ENCODE data around the gene SMARCD3. TPM values are rescaled to one million over a fixed set of nuclear protein-coding genes. Genes with fewer than 3 reads are reported as not detected.

Gene SMARCD3
- total RNA-seq, 2 experiments from 2014 or later: 11.8 to 14.8 TPM

DNA sequence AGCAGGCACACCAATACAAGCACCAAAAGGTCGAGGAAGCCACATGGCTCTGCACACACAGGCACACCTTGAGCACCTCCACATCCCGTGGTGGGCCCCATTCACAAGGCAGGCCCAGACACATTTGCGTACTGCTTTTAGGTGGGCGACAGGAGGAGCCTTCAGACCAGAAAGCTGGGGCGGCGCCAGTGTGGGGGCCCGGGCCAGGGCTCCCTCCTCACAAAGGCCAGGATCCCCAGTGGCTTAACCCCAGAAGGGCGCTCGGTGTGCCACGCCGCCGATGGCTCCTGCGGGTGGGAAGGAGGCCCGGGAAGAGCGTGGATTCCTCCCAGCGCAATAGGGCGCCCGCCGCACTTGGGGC, 2.8 kb upstream of the SMARCD3 start:
- peaks cover 85% of the 10 kb centered on the region for H3K27me3 Mint-ChIP-seq
- H3K4me1 Mint-ChIP-seq (ENCODE audit: low read depth): peaks cover 42% of the 10 kb centered on the region
- Histone ChIP-seq H3K36me3 (ENCODE audit: insufficient read depth, low read length) (no peaks in the 10 kb centered on the region), H3K27me3 (ENCODE audit: control insufficient read depth in 1 of 2, insufficient read depth in 2 of 2, low read length in 2 of 2) (peaks cover 45 to 50% of the 10 kb centered on the region in 2 experiments), H3K27ac (ENCODE audit: low read depth in 1 of 2, low read length in 2 of 2) (no peak overlapping the region), H3K4me3 (ENCODE audit: low read length) (no peak overlapping the region), H3K4me1 (ENCODE audit: insufficient read depth, low read length) (peaks cover 32% of the 10 kb centered on the region), H3K9me3 (ENCODE audit: control insufficient read depth in 1 of 2, insufficient read depth in 1 of 2, low read length in 2 of 2) (no peaks in the 10 kb centered on the region)
- H3K9me3 Mint-ChIP-seq: no peaks in the 10 kb centered on the region
- intact Hi-C loops (cut with DNase I, micrococcal nuclease): no loop called here
- H3K36me3 Mint-ChIP-seq (ENCODE audit: low read depth): no peaks in the 10 kb centered on the region
- H3K27ac Mint-ChIP-seq: no peak overlapping the region
- peak overlapping the region; percentile 74 for H3K4me3 Mint-ChIP-seq
- TF ChIP-seq, protein P1, sequence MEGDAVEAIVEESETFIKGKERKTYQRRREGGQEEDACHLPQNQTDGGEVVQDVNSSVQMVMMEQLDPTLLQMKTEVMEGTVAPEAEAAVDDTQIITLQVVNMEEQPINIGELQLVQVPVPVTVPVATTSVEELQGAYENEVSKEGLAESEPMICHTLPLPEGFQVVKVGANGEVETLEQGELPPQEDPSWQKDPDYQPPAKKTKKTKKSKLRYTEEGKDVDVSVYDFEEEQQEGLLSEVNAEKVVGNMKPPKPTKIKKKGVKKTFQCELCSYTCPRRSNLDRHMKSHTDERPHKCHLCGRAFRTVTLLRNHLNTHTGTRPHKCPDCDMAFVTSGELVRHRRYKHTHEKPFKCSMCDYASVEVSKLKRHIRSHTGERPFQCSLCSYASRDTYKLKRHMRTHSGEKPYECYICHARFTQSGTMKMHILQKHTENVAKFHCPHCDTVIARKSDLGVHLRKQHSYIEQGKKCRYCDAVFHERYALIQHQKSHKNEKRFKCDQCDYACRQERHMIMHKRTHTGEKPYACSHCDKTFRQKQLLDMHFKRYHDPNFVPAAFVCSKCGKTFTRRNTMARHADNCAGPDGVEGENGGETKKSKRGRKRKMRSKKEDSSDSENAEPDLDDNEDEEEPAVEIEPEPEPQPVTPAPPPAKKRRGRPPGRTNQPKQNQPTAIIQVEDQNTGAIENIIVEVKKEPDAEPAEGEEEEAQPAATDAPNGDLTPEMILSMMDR (IDR thresholded peaks at IDR 0.05): no peak
- no peak for ATAC-seq (ENCODE audit: poor library complexity)
- DNase-seq: no peak
- ChIA-PET POLR2A (no interaction called here), CTCF (no interaction called here)

DNA sequence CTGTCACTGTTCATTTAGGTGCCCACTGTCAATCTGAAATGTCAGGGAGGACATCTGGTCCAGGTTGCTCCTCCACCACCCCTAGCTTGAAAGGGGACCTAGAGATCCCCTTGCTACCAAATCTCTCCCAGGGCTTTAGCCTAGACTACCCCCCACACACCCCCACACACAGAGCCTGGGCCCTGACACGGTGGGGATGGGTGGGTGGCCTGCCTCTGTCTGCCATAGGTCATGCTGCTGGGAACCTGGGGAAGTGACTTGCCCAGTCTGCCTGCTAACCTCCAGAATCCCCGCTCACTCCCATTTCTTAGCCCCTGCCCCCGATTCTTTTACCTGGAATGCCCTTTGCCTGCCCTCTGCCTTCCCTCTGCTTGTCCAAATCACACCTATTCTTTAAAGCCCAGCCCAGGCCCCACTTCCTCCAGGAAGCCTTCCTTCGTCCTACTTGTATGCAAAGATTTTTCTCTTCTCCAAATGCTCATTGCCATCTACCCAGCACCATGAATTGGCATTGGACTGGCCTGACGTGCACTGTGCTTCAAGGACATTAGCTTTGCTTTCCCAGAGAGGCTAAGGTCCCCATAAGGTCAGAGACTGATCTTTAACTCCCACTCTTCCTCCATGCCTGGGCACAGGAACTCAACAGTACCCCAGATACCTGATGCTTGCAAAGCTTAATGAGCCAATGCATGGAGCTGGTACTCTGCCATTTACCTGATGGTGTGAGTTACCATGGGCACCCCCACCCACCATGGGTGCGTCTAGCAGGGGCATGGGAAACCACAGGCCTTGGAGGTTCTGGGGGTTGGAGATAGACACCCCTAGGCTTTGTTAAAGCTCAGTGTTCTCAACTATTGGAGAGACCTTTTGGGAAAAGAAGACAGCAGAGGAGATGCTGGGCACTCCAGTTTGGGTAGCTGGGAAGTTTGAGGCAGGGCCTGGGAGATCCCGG, 2.0 kb upstream of the SMARCD3 start:
- no peaks in the 10 kb centered on the region for H3K36me3 Mint-ChIP-seq (ENCODE audit: low read depth)
- no peaks in the 10 kb centered on the region for H3K36me3 ChIP-seq (ENCODE audit: insufficient read depth, low read length)
- H3K4me1 Mint-ChIP-seq (ENCODE audit: low read depth): peaks cover 47% of the 10 kb centered on the region
- H3K27me3 ChIP-seq (ENCODE audit: control insufficient read depth in 1 of 2, insufficient read depth in 2 of 2, low read length in 2 of 2): peaks cover 53 to 58% of the 10 kb centered on the region in 2 experiments
- no peaks in the 10 kb centered on the region for H3K9me3 ChIP-seq (ENCODE audit: control insufficient read depth in 1 of 2, insufficient read depth in 1 of 2, low read length in 2 of 2)
- intact Hi-C loops (cut with DNase I, micrococcal nuclease): no loop called here
- no peak for DNase-seq
- H3K27me3 Mint-ChIP-seq: peaks cover 86% of the 10 kb centered on the region
- no peak overlapping the region for H3K27ac ChIP-seq (ENCODE audit: low read depth in 1 of 2, low read length in 2 of 2)
- H3K9me3 Mint-ChIP-seq: no peaks in the 10 kb centered on the region
- H3K27ac Mint-ChIP-seq: no peak overlapping the region
- peak overlapping the region; percentile 74 for H3K4me3 Mint-ChIP-seq
- POLR2A ChIA-PET: no interaction called here
- CTCF ChIA-PET: no interaction called here
- H3K4me3 ChIP-seq (ENCODE audit: low read length): no peak overlapping the region
- peaks cover 38% of the 10 kb centered on the region for H3K4me1 ChIP-seq (ENCODE audit: insufficient read depth, low read length)
- no peak for ATAC-seq (ENCODE audit: poor library complexity)
- TF ChIP-seq, protein P1 (IDR thresholded peaks at IDR 0.05): no peak

DNA sequence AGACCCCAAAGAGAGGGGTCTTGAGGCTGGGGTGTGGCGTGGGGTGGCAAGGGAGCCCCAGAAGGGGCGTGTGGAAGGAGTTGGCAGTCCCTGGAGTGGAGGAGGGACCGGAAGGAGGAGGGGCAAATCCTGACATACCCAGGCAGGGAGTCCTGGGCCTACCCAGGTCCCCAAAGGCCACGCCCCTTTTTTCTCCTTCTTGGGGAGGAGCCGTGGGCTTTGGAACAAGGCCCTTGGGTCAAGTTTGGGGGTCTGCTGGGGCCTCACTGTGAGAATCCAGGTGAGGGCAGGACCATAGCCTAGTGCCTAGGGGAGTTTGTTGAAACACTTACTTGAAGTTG, 1.2 kb upstream of the SMARCD3 start:
- H3K27me3 Mint-ChIP-seq: peaks cover 83% of the 10 kb centered on the region
- Histone ChIP-seq H3K36me3 (ENCODE audit: insufficient read depth, low read length) (no peaks in the 10 kb centered on the region), H3K4me3 (ENCODE audit: low read length) (no peak overlapping the region), H3K9me3 (ENCODE audit: control insufficient read depth in 1 of 2, insufficient read depth in 1 of 2, low read length in 2 of 2) (no peaks in the 10 kb centered on the region), H3K27ac (ENCODE audit: low read depth in 1 of 2, low read length in 2 of 2) (no peak overlapping the region), H3K27me3 (ENCODE audit: control insufficient read depth in 1 of 2, insufficient read depth in 2 of 2, low read length in 2 of 2) (peaks cover 59 to 63% of the 10 kb centered on the region in 2 experiments), H3K4me1 (ENCODE audit: insufficient read depth, low read length) (peaks cover 44% of the 10 kb centered on the region)
- no peak overlapping the region for H3K27ac Mint-ChIP-seq
- peak overlapping the region; percentile 84 for H3K4me3 Mint-ChIP-seq
- no peaks in the 10 kb centered on the region for H3K36me3 Mint-ChIP-seq (ENCODE audit: low read depth)
- ATAC-seq (ENCODE audit: poor library complexity): no peak
- POLR2A ChIA-PET: interaction anchor here (1.0 kb wide), 1 partner anchor 10 kb away, joined by 4 read pairs; no protein-coding TSS in a partner anchor
- intact Hi-C loops (cut with DNase I, micrococcal nuclease): loop anchor here (5.0 to 10.0 kb wide), 2 partner anchors 82 to 85 kb away; partner anchors contain the start of gene GBX1 (in 2 of the 2)
- H3K4me1 Mint-ChIP-seq (ENCODE audit: low read depth): peaks cover 49% of the 10 kb centered on the region
- TF ChIP-seq, protein P1 (IDR thresholded peaks at IDR 0.05): no peak
- CTCF ChIA-PET: no interaction called here
- DNase-seq: no peak
- H3K9me3 Mint-ChIP-seq: no peaks in the 10 kb centered on the region
